GM23338 (cell line): ENCODE measurements around the gene DNAJC6.

Source experiments
- CREB1 ChIP-seq: fragments of 250-450 bp; sonication (Bioruptor Pico); IDR thresholded peaks from 2 replicates; pipeline ENCODE4 v1.5.0; 2020; ENCODE audit warnings: low read depth, mild to moderate bottlenecking, moderate library complexity
- EZH2phosphoT487 ChIP-seq: fragments of 200-600 bp; sonication (generic); IDR thresholded peaks from one replicate; pipeline ENCODE4 v1.8.1; 2018; ENCODE audit warnings: antibody characterized with exemption; ENCODE audit not compliant: unreplicated experiment
- NANOG ChIP-seq: IDR thresholded peaks from 2 replicates; pipeline ENCODE4 v1.6.1; 2016; ENCODE audit warnings: antibody characterized with exemption, borderline replicate concordance
- POLR2AphosphoS5 ChIP-seq: IDR thresholded peaks from 2 replicates; pipeline ENCODE4 v1.6.1; 2016; ENCODE audit warnings: antibody characterized with exemption, low read depth
- TF ChIP-seq, protein P1 (sequence below), 2 experiments: fragments of 200-600 bp in 1 of 2; sonication (generic) in 1 of 2; conservative IDR thresholded peaks; 2 replicates each; pipeline versions ENCODE4 v1.5.1 to v1.6.1; 2016 to 2017; ENCODE audit warnings: antibody characterized with exemption in 2 of 2, low read depth in 2 of 2, mild to moderate bottlenecking in 2 of 2, moderate library complexity in 1 of 2
- TF ChIP-seq, protein P2 (sequence below): IDR thresholded peaks from one replicate; pipeline ENCODE4 v1.6.1; 2018; ENCODE audit warnings: antibody characterized with exemption; ENCODE audit not compliant: unreplicated experiment

DNA sequence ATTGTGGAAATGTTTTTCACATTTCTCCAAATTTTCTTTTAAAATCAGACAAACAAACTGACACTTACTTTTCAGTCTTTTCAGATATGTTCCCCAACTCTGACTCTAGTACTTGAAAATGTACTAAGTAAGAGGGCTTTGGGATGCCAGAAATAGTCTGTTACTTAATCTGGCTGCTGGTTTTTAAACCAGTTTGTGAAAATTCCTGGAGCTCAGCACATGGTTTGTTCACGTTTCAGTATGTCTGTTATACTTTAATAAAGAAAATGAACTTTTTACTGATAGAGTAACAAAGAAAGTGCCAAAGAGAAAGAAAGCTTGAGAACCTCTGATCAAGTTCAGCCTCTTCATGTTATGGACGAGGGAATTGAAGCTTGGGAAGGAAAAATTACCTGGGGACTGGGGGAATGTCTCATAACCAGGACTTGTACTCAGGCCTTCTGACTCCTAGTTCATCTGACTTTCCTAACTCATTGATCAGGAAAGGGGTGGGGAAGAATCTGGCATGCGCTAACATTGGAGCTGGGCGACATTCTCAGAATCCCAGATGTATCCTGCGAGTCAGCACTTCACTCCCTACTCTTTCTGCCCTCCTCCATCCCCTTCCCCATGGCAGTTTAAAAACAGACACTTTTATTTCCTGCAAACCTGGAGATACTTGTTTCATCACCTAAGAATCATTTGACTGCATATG lies 30.8 kb upstream of the DNAJC6 start:
- TF ChIP-seq, protein P1, sequence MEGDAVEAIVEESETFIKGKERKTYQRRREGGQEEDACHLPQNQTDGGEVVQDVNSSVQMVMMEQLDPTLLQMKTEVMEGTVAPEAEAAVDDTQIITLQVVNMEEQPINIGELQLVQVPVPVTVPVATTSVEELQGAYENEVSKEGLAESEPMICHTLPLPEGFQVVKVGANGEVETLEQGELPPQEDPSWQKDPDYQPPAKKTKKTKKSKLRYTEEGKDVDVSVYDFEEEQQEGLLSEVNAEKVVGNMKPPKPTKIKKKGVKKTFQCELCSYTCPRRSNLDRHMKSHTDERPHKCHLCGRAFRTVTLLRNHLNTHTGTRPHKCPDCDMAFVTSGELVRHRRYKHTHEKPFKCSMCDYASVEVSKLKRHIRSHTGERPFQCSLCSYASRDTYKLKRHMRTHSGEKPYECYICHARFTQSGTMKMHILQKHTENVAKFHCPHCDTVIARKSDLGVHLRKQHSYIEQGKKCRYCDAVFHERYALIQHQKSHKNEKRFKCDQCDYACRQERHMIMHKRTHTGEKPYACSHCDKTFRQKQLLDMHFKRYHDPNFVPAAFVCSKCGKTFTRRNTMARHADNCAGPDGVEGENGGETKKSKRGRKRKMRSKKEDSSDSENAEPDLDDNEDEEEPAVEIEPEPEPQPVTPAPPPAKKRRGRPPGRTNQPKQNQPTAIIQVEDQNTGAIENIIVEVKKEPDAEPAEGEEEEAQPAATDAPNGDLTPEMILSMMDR (conservative IDR thresholded peaks at IDR 0.05; ENCODE audit: low read depth in 2 of 2) = no peak
- TF ChIP-seq, protein P2, sequence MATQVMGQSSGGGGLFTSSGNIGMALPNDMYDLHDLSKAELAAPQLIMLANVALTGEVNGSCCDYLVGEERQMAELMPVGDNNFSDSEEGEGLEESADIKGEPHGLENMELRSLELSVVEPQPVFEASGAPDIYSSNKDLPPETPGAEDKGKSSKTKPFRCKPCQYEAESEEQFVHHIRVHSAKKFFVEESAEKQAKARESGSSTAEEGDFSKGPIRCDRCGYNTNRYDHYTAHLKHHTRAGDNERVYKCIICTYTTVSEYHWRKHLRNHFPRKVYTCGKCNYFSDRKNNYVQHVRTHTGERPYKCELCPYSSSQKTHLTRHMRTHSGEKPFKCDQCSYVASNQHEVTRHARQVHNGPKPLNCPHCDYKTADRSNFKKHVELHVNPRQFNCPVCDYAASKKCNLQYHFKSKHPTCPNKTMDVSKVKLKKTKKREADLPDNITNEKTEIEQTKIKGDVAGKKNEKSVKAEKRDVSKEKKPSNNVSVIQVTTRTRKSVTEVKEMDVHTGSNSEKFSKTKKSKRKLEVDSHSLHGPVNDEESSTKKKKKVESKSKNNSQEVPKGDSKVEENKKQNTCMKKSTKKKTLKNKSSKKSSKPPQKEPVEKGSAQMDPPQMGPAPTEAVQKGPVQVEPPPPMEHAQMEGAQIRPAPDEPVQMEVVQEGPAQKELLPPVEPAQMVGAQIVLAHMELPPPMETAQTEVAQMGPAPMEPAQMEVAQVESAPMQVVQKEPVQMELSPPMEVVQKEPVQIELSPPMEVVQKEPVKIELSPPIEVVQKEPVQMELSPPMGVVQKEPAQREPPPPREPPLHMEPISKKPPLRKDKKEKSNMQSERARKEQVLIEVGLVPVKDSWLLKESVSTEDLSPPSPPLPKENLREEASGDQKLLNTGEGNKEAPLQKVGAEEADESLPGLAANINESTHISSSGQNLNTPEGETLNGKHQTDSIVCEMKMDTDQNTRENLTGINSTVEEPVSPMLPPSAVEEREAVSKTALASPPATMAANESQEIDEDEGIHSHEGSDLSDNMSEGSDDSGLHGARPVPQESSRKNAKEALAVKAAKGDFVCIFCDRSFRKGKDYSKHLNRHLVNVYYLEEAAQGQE = no peak
- TF ChIP-seq EZH2phosphoT487 = no peak
- TF ChIP-seq POLR2AphosphoS5 = no peak
- TF ChIP-seq CREB1 (CRISPR knock-in tag) = no peak
- TF ChIP-seq NANOG = no peak
